HG02884 (cell line): Measurements from ENCODE around the gene WDR37.
"Not testable (repeated sequence)": the region's sequence is repeated elsewhere in the genome, so short reads cannot be mapped to it uniquely, and the experiment has no call there.

Source experiments
- ATAC-seq: cut with Tn5 transposase; IDR thresholded peaks from one replicate; pipeline ENCODE4 v1.9.1; 2021; ENCODE audit warnings: mild to moderate bottlenecking, moderate library complexity; ENCODE audit not compliant: unreplicated experiment

WDR37 gene

GRCh38 chr10:1151076-1152033 is 95.2 kb downstream of the WDR37 start:
- no peak for ATAC-seq

- ATAC-seq = no peak
Measured at GRCh38 chr10:1152386-1153250, 96.4 kb downstream of the WDR37 start.

GRCh38 chr10:1153251-1153763 is 97.1 kb downstream of the WDR37 start:
- ATAC-seq = no peak

- ATAC-seq = no peak
Measured at GRCh38 chr10:1153805-1154351, 97.7 kb downstream of the WDR37 start.

GRCh38 chr10:1154531-1155295 is 98.5 kb downstream of the WDR37 start:
- no peak for ATAC-seq

- no peak for ATAC-seq
Measured at GRCh38 chr10:1155791-1156615, 99.8 kb downstream of the WDR37 start.

GRCh38 chr10:1156616-1156886 is 100.4 kb downstream of the WDR37 start:
- ATAC-seq = no peak

- no peak for ATAC-seq
Measured at GRCh38 chr10:1156921-1157614, 100.9 kb downstream of the WDR37 start.

GRCh38 chr10:1157615-1157933 is 101.4 kb downstream of the WDR37 start:
- no peak for ATAC-seq

- ATAC-seq = no peak
Measured at GRCh38 chr10:1158066-1158465, 101.9 kb downstream of the WDR37 start.

- not testable (repeated sequence) for ATAC-seq
Measured at GRCh38 chr10:1158536-1158935, 102.4 kb downstream of the WDR37 start.

- no peak for ATAC-seq
Measured at GRCh38 chr10:1159131-1160061, 103.2 kb downstream of the WDR37 start.

- ATAC-seq = no peak
Measured at GRCh38 chr10:1160561-1161314, 104.6 kb downstream of the WDR37 start.

GRCh38 chr10:1161315-1161673 is 105.1 kb downstream of the WDR37 start:
- not testable (repeated sequence) for ATAC-seq

- no peak for ATAC-seq
Measured at GRCh38 chr10:1162481-1163203, 106.5 kb downstream of the WDR37 start.

GRCh38 chr10:1163204-1163660 is 107.0 kb downstream of the WDR37 start:
- no peak for ATAC-seq

- no peak for ATAC-seq
Measured at GRCh38 chr10:1163831-1164230, 107.6 kb downstream of the WDR37 start.
